Measurements from ENCODE around the gene KCNC1.

KCNC1 gene

GRCh38 chr11:17730608-17731462, 3.7 kb upstream of the KCNC1 start:
- peak; percentile 96 for DNase-seq (ENCODE audit: low read depth)
- TF ChIP-seq, protein P1, sequence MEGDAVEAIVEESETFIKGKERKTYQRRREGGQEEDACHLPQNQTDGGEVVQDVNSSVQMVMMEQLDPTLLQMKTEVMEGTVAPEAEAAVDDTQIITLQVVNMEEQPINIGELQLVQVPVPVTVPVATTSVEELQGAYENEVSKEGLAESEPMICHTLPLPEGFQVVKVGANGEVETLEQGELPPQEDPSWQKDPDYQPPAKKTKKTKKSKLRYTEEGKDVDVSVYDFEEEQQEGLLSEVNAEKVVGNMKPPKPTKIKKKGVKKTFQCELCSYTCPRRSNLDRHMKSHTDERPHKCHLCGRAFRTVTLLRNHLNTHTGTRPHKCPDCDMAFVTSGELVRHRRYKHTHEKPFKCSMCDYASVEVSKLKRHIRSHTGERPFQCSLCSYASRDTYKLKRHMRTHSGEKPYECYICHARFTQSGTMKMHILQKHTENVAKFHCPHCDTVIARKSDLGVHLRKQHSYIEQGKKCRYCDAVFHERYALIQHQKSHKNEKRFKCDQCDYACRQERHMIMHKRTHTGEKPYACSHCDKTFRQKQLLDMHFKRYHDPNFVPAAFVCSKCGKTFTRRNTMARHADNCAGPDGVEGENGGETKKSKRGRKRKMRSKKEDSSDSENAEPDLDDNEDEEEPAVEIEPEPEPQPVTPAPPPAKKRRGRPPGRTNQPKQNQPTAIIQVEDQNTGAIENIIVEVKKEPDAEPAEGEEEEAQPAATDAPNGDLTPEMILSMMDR (IDR thresholded peaks at IDR 0.05; ENCODE audit: control insufficient read depth, extremely low read depth, insufficient read depth): peak; percentile 97
- H3K4me3 ChIP-seq (ENCODE audit: low read depth, low read length): no peak overlapping the region

DNA sequence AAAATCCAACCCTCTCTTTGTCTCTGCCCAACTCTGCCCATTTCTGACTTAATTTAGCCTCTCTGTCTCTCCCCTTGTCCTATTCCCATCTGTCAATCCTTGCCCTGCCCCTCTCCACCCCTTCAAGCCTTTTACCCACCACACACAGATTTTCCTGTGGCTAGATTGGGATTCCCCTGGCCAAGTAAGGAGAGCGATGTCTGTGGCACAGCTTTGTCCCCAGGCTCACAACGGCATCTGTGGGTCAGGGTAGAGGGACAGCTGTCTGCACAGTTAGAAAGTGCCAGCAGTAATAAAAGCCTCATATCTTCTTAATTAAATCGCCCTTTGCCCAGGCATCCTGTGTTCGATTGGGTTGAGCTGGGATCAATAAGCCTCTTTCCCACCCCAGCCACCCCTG, 1.3 kb upstream of the KCNC1 start:
- DNase-seq (ENCODE audit: low read depth): no peak
- TF ChIP-seq, protein P1 (IDR thresholded peaks at IDR 0.05; ENCODE audit: control insufficient read depth, extremely low read depth, insufficient read depth): no peak
- no peak overlapping the region for H3K4me3 ChIP-seq (ENCODE audit: low read depth, low read length)

GRCh38 chr11:17734986-17735817, 621 bp downstream of the KCNC1 start:
- TF ChIP-seq, protein P1 (IDR thresholded peaks at IDR 0.05; ENCODE audit: control insufficient read depth, extremely low read depth, insufficient read depth): no peak
- no peak overlapping the region for H3K4me3 ChIP-seq (ENCODE audit: low read depth, low read length)
- peak; percentile 17 for DNase-seq (ENCODE audit: low read depth)

DNA sequence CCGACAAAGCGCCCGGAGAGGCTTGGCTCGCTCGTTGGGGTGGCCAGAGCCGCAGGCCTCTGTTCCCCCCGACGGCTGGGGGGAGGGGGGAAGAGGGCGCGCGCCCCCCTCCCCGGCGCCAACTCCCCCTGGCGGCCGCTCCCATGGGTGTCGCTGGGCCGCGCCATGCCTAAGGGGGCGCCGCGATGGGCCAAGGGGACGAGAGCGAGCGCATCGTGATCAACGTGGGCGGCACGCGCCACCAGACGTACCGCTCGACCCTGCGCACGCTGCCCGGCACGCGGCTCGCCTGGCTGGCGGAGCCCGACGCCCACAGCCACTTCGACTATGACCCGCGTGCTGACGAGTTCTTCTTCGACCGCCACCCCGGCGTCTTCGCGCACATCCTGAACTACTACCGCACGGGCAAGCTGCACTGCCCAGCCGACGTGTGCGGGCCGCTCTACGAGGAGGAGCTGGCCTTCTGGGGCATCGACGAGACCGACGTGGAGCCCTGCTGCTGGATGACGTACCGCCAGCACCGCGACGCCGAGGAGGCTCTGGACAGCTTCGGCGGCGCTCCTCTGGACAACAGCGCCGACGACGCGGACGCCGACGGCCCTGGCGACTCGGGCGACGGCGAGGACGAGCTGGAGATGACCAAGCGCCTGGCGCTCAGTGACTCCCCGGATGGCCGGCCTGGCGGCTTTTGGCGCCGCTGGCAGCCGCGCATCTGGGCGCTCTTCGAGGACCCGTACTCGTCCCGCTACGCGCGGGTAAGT, 1.4 kb downstream of the KCNC1 start:
- no peak overlapping the region for H3K4me3 ChIP-seq (ENCODE audit: low read depth, low read length)
- TF ChIP-seq, protein P1 (IDR thresholded peaks at IDR 0.05; ENCODE audit: control insufficient read depth, extremely low read depth, insufficient read depth): 0 out of 2 replicates have a peak, but pooled peaks have one; percentile 16
- no peak for DNase-seq (ENCODE audit: low read depth)

GRCh38 chr11:17736579-17736893, 2.0 kb downstream of the KCNC1 start:
- TF ChIP-seq, protein P1 (IDR thresholded peaks at IDR 0.05; ENCODE audit: control insufficient read depth, extremely low read depth, insufficient read depth): no peak
- no peak for DNase-seq (ENCODE audit: low read depth)
- H3K4me3 ChIP-seq (ENCODE audit: low read depth, low read length): no peak overlapping the region

- H3K4me3 ChIP-seq (ENCODE audit: low read depth, low read length): no peak overlapping the region
- no peak for DNase-seq (ENCODE audit: low read depth)
- TF ChIP-seq, protein P1 (IDR thresholded peaks at IDR 0.05; ENCODE audit: control insufficient read depth, extremely low read depth, insufficient read depth): no peak
Observed at GRCh38 chr11:17736930-17737817, 2.6 kb downstream of the KCNC1 start.

All from LNCaP clone FGC (cell line).